NCI-H2029 treated with DMSO at 0.1 percent for 48 hours (cell line): ENCODE results near the gene HMGN2.

Experiments used
- DNase-seq: peaks from one replicate; lab custom pipeline; 2025; lab: John Stamatoyannopoulos, UW

HMGN2 gene

GRCh38 chr1:26472320-26472900 is at the start of gene HMGN2:
HMGN2 (plus strand) TSS chr1:26472440; CDS start chr1:26472613, 173 bp downstream.
- peak; percentile 50 for DNase-seq

GRCh38 chr1:26429721-26430120 is 42.5 kb upstream of the HMGN2 start:
- no peak for DNase-seq

DNA sequence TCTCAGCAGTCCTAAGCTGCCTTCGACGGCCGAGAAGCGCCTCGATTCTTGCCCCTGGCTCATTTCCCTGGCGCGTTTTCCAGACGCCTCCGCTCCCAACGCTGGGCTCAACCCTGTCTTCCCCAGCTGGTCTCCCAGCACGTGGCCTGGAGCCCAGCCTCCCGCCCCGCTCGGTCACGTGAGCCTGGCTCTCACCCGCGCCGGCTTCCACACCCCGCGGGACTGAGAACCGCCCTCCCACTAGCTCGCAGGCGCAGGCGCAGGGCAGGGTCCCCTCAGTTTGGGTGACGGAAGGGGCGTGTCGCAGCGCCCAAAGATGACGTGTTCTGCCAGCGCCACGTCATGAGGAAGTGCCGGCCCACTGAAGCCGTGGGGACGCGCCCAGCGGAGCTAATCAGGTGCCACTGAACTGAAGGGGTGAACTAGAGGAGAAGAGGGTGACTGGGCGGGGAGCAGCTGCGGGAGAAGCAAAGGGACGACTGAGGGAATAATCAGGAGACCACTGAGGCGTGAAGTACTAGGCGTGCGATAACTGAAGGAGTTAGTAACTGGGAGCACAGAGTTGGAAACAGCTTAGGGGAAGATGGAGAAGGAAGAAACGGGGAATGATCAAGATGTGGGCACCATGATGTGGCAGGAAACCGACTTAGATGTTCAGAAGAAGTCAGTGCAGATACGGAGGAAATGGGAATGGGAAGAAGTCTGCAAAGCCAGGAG is 40.1 kb upstream of the HMGN2 start, which contains the start of gene DHDDS:
Gene DHDDS (plus strand): TSS at position 343 of the 717 bp plus-strand sequence. CDS start 625 bp downstream, outside the sequence.
- DNase-seq, result peak; percentile 89

DNA sequence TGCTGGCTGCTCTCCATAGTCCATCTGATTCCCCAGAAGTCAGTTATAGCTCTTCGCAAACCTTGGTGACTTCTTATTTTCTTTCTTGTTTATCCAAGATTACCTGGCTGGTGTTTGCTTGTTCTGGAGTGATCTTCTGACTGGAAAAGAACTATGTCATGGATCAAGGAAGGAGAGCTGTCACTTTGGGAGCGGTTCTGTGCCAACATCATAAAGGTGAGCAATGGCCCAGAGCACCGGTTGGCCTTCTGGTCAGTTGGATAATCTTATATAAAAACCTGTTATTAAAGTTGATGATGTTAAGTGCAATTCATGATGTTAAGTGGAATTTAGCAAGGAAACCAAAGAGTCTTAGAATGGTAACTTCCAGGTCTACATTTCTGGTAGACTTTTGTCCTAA is 39.4 kb upstream of the HMGN2 start:
- no peak for DNase-seq

DNA sequence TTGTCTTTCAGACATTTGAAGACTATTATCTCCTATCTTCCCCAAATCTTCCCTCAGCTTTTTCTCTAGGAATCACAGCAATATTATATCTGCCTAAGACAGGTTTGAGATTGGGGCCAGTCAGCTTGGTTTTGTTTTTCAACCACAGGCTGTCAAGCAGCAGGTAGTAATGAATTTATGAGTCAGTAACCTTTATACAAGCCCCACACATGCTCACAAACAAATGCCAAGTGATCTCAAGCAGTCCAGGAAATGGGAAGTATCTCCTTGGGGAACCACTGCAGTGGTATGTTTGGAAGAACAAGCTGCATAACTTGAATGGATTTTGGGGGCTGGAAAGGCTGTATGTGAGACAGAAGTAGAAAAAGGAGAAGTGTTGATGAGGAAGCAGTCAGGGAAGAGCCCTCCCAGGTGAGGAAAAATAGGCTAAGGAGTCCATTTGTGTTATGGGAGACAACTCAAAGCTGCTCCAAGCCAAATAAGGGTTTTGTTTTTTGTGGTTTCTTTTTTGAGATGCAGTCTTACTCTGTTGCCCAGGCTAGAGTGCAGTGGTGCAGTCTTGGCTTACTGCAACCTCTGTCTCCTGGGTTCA is 38.0 kb upstream of the HMGN2 start:
- no peak for DNase-seq

DNA sequence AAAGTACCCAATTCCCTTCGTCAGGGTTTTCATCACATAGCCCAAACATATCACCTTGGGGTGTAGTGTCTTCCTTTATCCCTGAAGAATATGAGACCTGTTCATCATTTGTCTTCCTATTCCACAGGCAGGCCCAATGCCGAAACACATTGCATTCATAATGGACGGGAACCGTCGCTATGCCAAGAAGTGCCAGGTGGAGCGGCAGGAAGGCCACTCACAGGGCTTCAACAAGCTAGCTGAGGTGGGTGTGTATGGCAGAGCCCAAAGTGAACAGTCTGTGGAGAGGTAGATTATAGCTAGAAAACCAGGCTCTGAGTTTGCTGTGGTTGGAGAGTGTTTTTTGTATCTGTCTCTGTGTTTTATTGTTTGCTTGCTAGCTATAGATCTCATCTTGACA is 34.2 kb upstream of the HMGN2 start:
- DNase-seq, result no peak

GRCh38 chr1:26440259-26440658 is 32.0 kb upstream of the HMGN2 start:
- no peak for DNase-seq

DNA sequence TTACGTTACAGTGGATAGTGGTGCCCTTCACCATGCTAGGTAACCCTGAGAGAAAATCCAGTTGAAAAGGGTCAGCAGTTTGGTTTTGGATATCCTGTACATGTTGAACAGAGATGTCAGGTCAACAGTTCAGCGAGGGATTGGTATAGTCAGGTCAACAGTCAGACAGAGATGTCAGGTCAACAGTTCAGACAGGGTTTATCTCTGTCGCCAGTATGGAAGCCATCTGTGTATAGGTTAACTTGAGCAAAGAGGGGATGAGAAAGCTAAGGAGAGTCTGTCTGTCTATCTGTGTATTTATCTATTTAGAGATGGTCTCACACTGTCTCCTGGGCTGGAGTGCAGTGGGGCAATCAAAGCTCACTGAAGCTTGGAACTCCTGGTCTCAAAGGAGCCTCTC is 22.4 kb upstream of the HMGN2 start:
- DNase-seq, result no peak

- no peak for DNase-seq
Observed at GRCh38 chr1:26450908-26451307, 21.3 kb upstream of the HMGN2 start.

- no peak for DNase-seq
Observed at GRCh38 chr1:26452459-26453183, 19.6 kb upstream of the HMGN2 start.

- DNase-seq, result no peak
Observed at GRCh38 chr1:26459148-26459547, 13.1 kb upstream of the HMGN2 start.

- DNase-seq, result peak; percentile 69
Observed at GRCh38 chr1:26459573-26460031, 12.6 kb upstream of the HMGN2 start.

DNA sequence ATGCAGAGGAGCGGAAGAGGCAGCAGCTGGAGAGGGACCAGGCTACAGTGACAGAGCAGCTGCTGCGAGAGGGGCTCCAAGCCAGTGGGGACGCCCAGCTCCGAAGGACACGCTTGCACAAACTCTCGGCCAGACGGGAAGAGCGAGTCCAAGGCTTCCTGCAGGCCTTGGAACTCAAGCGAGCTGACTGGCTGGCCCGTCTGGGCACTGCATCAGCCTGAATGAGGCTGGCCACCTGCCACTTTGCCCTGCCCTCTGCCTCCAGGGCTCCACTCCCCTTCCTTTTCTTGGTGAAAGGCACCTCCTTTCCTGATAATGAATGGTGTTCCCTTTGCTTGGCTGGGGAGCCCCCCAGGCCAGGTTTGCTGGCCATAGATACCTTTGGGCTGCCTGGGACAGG is 3.3 kb upstream of the HMGN2 start:
- no peak for DNase-seq

DNA sequence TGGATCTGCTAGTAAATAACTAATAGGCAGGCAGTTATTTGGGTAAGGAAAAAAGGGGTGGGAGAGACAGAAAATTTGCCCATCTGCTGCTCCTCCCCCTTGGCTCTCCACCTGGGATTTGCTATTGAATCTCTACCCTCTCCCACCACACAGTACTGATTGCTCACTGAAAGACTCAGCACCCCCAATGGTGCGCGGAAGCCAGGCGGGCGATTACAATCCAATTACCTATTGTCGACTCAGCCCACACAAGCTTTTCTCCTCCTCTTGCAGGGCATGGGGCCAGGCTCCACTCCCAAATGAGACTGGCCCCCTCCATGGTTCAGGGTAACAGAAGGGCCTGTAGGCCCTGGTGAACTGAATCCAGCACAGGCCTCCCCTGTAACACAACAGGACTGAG is 2.7 kb upstream of the HMGN2 start:
- DNase-seq, result no peak

DNA sequence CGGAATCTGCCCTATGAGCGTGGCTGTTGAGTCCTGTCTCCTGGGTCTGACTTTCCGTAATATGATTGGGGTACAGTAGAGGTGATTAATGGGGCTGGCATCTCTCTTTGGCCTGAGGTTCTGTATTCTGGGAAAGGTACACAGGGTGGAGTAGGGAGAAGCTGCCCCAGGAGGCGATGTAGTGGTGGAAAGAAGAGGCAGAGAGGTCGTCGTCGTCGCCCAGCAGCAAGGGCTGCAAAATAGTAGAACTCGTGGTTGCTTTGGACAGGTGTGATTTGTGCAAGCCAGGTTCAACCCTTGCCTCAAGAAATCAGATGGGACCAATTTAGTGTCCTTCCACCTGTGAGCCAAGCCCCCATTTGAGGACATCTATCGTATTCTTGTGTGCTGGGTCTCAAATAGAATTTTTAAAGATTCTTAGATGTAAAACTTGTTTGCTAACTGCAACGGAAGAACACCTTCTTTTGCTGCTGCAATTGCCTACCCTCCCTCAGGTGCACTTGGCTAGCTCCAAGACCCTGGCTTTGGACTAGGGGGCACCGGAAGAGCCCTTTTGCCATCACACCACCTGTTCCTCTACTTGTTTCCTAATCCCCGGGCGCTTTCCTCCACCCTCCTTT is 1.3 kb upstream of the HMGN2 start:
- no peak for DNase-seq

DNA sequence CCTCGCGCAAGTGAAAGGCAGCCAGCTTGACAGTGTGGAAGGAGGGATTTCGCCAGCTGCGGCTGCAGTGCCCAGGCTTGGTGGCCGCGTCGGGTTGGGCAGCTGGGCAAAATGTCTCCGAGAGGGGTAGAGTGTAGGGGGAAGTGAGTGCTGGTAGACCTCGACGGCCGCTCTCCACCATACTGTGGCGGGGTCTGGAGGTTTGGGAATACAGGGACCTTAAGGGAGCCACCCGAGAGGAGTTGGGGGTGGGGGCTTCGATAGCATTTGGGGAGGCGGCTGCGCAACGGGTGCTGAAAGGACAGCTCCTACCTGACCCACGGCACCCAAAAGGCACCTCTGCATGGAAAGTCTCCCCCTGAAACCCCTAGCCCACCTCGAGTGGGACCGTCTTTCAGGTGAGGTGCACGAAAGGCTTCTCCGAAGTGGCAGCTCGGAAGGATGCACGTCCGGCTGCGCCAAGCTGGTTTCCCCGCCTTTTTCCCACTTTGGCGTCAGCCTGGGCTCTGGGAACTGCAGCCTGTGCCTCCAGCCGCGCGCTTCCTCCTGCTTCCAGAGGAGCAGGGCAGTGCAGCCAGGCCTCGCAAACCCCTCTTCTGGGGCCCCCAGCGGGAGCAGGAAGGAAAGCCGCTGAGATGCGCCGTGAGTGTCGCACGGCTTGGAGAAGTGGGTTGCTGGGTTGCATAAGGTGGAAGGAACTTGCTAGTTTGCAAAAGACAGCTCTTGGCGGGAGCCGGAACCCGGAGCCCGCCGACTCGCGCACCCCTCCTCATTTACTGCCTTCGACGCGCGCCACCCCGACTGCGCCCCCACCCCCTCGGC is 531 bp upstream of the HMGN2 start:
- no peak for DNase-seq

DNA sequence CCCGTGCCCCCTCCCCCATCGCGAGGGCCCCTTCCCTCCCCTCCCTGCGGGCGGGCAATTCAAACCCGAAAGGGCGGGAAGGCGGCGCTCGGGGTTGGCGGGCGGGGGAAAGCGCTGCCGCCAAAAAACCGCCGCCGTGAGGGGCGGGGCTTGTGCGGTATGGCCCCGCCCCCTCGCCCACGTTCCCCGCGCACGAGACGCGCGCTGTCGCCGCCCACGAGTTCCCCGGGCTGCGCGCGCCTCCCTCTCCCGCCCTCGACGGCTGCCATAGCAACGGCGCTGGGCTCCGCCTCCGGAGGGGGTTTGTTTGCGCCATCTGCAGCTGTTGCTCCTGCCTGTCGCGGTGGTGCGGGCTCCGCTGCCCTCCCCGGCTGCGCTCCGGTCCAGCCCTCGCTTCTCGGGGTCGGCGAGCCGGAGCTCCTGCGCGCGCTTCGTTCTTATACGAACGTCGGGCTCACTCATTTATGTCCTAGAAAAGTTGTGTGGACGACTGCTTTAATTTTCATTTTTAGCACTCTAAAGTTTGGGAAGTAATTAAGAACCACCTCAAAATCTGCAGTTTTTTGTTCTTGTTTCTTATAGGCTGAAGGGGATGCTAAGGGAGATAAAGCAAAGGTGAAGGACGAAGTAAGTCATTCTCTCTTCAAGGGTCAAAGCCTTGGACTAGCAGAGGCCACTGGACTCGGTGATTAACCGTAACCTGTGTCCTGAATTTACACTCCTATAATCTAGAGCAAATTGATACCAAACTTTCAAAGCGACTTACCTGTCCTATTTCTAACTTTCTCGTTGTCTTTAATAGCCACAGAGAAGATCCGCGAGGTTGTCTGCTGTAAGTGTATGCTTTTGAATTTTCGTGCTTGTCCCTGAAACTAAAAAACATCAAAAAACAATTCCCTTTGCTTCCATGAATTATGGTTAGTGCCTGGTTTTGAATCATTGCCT is 933 bp downstream of the HMGN2 start:
- peak; percentile 61 for DNase-seq

- no peak for DNase-seq
Observed at GRCh38 chr1:26474818-26475217, 2.6 kb downstream of the HMGN2 start.

DNA sequence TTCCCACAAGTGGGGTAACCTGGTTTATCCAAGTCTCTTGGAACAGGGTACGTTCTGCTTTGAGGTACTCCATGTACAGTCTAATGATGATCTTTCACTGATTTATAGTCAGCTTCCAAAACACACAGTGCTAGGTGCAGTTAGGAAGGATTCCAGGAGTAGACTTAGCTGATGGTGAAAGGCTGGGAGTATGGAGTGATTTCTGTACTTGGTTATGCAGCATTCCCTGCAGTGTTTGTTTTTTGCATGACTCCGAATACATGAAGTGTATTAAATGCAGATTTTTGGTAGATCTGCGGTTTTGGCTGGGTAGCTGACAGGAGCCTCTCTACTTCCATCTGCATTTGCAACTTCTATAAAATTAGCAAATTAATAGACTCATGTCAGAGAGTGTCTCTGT is 3.7 kb downstream of the HMGN2 start:
- no peak for DNase-seq

DNA sequence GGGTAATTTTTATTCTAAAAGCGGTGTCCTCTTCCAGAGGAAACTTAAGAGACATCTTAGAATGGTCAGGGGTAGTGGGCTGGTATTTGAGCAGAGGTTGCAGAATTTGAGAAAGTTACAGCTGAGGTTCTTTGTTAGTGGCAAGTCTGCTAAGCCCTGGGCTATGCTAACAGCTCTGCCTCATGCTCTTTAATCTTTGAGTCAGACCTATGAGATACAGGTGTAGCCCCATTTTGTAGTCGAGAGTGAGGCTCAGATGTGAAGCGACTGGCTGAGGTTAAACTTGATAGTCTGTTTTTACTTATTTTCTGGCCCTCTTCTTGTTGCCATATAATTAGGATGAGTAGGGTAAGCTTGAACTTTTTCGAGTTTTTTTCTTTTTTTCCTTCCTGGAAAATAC is 4.7 kb downstream of the HMGN2 start:
- no peak for DNase-seq
